NOMO-1 (cell line): ENCODE data around the gene MFAP2.

Source experiments
- DNase-seq, 2 experiments: peaks; one replicate each; lab custom pipeline; 2025; ENCODE audit not compliant: unreplicated experiment in 2 of 2; lab: John Stamatoyannopoulos, UW

MFAP2 gene

GRCh38 chr1:17008208-17008855 lies 27.9 kb upstream of the MFAP2 start:
- DNase-seq: no peak

- no peak for DNase-seq
These were observed 26.7 kb upstream of the MFAP2 start for GRCh38 chr1:17007121-17007520.

- no peak for DNase-seq
These were observed 24.9 kb upstream of the MFAP2 start for GRCh38 chr1:17005365-17005740.

- DNase-seq: no peak
These were observed 24.3 kb upstream of the MFAP2 start for GRCh38 chr1:17004466-17005364.

- DNase-seq: no peak
These were observed 22.1 kb upstream of the MFAP2 start for GRCh38 chr1:17002524-17002902.

GRCh38 chr1:17001760-17002523 lies 21.5 kb upstream of the MFAP2 start:
- no peak for DNase-seq

DNA sequence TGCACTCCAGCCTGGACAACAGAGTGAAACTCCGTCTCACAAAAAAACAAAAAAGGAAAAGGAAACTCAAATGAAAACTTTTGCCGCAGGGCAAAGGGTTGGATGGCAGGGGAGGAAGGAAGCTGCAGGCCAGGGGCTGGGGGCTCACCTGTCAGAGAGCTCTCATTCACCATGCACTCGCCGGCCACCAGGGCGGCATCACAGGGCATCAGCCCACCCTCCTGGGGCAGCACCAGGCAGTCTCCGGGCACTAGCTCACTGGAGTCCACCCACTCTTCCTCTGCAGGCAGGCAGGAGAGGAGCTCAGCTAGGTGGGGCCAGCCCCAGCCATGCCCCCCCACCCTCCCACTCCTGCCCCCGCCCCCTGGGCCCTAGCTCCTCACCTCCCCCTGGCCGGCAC lies 19.4 kb upstream of the MFAP2 start:
- no peak for DNase-seq

DNA sequence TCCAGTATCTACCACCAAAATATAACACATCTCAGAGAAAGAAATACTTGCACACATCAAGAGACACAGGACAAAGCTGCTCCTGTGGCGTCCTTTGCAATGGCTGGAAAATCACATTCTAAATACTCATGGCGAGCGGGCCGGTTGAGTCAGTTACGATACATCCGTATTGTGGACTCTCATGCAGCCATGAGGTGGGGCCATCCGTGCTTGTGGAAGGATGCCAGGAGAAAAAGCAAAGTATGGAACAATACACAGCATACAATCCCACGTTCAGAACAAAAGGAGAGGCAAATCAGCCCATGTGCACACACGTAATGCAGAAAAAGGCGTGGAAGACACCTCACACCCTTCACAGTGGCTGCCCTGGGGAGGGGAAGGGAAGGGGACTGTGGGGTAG lies 18.2 kb upstream of the MFAP2 start:
- no peak for DNase-seq

DNA sequence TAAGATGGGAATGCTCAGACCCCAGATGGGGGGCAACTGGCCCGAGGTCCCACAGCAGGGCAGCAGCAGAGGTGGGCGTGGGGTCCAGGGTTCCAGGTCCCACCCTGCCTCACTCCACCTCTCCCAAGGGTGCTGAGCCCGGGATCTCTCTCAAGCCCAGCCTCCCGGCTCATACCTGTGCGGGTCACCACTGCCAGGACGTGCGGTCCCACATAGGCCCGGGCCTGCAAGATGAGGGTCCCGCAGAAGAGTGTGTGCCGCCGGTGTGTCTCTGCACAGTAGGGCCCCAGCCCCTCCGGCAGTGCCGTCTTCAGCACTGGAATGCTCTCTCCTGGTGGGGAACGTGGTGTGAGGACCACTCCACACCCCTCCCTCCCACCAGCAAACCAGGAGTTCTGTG lies 16.4 kb upstream of the MFAP2 start:
- DNase-seq: no peak

DNA sequence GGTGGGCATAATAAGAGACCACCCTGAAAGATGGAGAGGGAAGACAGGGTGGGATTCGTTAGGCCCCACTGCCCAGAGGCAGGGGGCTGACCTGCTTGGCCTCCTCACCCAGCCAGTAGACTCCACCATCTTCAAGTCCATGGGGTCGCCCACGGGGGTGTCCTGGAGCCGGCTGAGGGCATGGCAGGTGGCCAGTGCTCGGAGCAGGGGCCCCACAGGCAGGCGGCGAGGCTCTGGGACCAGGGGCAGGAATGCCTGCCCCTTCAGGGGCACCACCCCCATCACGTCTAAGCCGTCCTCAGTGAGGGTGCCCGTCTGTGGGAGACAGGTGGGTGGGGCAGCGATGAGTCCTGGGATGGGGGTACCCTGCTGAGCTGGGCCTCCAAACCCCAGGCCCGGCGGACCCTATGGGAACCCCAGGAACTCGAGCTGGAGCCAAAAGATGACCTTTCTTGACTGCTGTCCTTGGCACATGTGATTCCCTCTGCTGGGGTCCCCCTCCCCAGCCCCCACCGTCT lies 13.2 kb upstream of the MFAP2 start:
- DNase-seq: no peak

DNA sequence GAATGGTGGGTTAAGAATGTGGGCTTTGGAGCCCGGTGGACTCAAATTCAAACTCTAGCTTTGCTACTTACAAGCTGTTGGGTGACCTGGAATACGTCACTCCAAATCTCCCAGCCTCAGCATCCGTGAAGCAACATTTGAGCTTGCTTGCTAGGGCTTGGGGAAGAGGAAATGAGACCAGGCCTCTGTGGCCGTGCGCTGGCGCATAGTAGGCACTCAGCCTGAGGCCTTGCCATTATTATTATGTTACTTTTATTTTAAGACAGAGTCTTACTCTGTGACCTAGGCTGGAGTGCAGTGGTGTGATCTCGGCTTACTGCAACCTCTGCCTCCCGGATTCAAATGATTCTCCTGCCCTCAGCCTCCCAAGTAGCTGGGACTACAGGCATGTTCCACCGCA lies 12.3 kb upstream of the MFAP2 start:
- no peak for DNase-seq

- DNase-seq: no peak
These were observed 11.7 kb upstream of the MFAP2 start for GRCh38 chr1:16992102-16992501.

DNA sequence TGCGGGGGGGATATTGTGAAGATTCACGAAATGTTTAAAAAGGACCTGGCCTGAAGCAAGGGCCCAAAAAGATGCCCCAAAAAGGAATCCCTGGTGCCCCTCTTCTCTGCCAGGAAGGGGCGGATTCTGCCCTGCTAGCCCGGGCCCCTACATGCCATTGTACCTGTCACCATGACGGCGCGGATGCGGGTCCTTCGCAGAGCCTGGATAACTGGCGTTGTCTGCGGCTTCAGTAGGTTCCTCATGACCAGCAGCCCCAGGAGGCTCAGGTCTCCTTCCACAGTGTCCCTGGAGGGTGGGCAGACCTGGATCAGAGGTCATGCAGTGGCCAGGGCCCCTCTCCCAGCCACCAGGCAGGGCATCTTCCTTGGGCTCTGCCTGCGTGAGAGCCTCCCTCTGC lies 11.2 kb upstream of the MFAP2 start:
- DNase-seq: no peak

DNA sequence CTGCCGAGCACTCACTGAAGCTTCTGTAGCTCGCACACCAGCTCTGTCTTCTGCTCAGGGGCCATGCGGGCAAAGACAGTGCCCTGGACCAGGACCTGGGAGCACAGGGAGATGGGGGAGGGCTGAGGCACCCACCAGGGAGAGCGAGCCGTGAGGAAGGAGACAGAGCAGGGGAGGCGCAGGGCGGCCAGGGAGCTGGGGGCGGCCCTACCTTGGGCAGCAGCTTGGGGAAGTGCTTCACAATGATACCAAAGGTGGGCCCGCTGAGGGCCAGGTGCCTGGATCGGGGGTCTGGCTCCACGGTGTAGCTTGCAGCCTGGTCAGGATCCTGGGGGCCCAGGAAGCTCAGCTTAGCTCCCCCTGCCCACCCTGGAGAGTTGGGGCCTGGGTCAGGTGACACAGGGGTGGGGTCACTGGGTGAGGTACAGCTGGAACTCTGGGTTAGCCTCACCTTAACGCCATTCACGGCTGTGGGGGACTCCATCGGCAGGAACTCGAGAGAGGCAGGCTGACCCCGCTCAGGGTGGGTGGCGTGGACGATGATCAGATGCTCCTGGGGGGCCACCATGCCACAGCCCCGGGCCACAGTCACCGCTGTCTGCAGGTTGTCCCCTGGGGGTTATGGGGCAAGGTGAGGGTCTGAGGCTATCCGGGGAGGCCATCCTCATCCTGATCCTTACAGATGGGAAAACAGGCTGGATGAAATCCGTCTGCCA lies 9.4 kb upstream of the MFAP2 start:
- no peak for DNase-seq

GRCh38 chr1:16988210-16988609 lies 7.8 kb upstream of the MFAP2 start:
- DNase-seq: no peak

DNA sequence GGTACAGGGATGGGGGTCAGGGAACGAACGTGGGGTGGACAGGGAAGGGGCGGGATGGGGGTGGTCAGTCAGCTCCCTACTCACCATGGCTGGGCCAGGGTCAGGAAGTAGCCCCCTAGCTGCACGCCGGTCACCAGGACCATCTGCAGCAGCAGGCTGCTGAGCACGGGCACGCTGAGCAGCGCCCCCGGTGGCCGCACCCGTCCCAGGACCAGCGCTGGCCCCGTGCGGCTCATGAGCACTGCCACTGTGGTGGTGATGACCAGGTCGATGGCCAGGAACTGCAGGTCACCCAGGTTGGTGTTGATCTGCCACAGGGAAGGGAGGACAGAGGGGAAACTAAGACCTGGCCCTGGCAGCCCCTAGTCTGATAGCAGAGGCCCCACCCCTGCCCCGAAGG lies 6.5 kb upstream of the MFAP2 start:
- DNase-seq: no peak

GRCh38 chr1:16986560-16986959 lies 6.1 kb upstream of the MFAP2 start:
- DNase-seq: no peak

DNA sequence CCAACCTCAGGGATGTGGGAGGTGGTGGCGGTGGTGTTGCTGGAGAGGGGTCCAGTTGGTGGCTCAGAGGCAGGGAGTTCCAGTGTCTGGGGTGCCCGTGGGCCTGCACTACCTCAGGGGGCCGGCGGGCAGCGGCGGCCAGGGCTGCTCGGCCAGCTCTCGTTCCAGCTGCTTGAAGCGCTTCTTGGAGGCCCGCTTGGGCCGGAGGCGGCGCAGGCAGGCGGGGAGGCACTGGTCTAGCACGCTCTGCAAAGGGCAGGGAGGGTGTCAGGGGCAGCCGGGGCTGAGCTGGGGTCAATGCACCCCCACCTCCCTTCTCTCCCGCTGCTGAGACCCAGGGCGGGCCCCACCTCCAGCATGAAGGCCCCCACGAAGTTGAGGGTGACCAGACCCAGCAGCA lies 5.7 kb upstream of the MFAP2 start:
- no peak for DNase-seq

DNA sequence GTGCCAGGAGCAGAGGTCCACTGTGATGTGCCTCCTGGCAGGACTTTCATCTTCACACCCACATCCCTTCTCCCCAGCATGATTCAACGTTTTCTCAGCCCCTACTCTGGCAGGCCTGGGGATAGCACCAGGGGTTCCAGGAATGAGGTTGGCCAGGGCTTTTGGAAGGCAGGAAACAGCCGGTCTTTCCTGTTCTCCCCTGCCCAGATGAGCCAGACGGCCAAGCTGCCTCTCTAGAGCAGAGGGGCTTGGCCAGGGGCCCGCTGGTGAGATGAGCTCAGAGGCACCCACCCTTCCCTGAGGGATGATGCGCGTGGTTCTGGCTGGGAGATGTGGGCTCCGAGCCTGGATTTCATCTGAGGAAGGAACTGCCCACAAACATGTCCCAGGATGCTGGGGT lies 4.3 kb upstream of the MFAP2 start:
- no peak for DNase-seq

GRCh38 chr1:16983649-16984048 lies 3.2 kb upstream of the MFAP2 start:
- no peak for DNase-seq

- no peak for DNase-seq
These were observed 2.5 kb upstream of the MFAP2 start for GRCh38 chr1:16982902-16983301.
